ENCODE measurements around the gene BTBD1.

The BTBD1 gene

DNA sequence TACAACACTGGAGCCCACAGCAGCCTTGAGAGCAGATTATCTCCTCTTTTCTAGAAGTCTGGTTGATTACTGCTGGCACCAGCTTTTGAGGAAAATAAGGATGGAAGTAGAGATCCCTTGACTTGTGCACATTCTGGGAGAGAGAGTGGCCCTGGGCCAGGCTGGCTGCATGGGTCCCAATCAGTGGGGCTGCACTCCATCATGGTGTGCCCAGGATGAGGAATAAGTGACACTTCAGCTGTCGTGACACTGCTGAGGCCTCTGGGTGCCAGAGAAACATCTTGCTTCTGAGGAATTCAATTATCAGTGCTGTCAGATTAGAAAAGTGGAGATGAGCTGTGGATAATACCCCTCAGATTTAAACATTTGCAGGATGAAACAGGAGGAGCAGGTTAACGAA is 72.0 kb downstream of the BTBD1 start:
- Histone ChIP-seq H3K4me3 (replicated peaks; ENCODE audit: insufficient read depth, low read length) (no peak overlapping the region), H3K27ac (replicated peaks) (no peak overlapping the region), H3K27me3 (ENCODE audit: insufficient read depth, poor library complexity, severe bottlenecking) (no peaks in the 10 kb centered on the region)
- no peak for DNase-seq (ENCODE audit: low read depth in 1 of 2, low spot score in 1 of 2)
- TF ChIP-seq GABPA (IDR thresholded peaks at IDR 0.05; ENCODE audit: low read depth), result no peak
- TF ChIP-seq POLR2AphosphoS5 (IDR thresholded peaks at IDR 0.05; ENCODE audit: low read depth), result no peak
- TF ChIP-seq, protein P1, sequence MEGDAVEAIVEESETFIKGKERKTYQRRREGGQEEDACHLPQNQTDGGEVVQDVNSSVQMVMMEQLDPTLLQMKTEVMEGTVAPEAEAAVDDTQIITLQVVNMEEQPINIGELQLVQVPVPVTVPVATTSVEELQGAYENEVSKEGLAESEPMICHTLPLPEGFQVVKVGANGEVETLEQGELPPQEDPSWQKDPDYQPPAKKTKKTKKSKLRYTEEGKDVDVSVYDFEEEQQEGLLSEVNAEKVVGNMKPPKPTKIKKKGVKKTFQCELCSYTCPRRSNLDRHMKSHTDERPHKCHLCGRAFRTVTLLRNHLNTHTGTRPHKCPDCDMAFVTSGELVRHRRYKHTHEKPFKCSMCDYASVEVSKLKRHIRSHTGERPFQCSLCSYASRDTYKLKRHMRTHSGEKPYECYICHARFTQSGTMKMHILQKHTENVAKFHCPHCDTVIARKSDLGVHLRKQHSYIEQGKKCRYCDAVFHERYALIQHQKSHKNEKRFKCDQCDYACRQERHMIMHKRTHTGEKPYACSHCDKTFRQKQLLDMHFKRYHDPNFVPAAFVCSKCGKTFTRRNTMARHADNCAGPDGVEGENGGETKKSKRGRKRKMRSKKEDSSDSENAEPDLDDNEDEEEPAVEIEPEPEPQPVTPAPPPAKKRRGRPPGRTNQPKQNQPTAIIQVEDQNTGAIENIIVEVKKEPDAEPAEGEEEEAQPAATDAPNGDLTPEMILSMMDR (IDR thresholded peaks at IDR 0.05; ENCODE audit: insufficient read depth, low read length), result no peak
- TF ChIP-seq, protein P2, sequence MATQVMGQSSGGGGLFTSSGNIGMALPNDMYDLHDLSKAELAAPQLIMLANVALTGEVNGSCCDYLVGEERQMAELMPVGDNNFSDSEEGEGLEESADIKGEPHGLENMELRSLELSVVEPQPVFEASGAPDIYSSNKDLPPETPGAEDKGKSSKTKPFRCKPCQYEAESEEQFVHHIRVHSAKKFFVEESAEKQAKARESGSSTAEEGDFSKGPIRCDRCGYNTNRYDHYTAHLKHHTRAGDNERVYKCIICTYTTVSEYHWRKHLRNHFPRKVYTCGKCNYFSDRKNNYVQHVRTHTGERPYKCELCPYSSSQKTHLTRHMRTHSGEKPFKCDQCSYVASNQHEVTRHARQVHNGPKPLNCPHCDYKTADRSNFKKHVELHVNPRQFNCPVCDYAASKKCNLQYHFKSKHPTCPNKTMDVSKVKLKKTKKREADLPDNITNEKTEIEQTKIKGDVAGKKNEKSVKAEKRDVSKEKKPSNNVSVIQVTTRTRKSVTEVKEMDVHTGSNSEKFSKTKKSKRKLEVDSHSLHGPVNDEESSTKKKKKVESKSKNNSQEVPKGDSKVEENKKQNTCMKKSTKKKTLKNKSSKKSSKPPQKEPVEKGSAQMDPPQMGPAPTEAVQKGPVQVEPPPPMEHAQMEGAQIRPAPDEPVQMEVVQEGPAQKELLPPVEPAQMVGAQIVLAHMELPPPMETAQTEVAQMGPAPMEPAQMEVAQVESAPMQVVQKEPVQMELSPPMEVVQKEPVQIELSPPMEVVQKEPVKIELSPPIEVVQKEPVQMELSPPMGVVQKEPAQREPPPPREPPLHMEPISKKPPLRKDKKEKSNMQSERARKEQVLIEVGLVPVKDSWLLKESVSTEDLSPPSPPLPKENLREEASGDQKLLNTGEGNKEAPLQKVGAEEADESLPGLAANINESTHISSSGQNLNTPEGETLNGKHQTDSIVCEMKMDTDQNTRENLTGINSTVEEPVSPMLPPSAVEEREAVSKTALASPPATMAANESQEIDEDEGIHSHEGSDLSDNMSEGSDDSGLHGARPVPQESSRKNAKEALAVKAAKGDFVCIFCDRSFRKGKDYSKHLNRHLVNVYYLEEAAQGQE (IDR thresholded peaks at IDR 0.05; ENCODE audit: insufficient replicate concordance, low read depth), result no peak
- TF ChIP-seq SPI1 (IDR thresholded peaks at IDR 0.05; ENCODE audit: borderline replicate concordance, low read depth), result no peak

DNA sequence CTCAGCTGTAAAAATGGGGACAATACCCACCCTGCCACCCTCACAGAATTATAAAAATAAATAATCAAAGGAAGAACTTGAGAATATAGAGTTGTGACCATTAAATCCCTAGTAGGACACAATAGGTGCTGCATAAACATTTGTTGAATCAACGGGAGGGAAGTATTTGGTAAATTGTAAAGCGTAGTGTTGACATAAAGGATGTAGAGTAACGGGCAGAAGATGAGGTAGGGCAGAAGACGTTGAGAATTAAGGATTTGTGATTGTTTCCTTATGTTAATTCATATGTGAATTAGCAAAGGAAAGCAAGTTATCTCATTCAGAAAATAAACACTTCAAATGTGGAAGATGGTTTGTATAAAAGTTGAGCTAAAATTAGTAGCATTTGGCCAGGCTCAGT is 73.9 kb downstream of the BTBD1 start:
- Histone ChIP-seq H3K27me3 (ENCODE audit: insufficient read depth, poor library complexity, severe bottlenecking) (no peaks in the 10 kb centered on the region), H3K27ac (replicated peaks) (no peak overlapping the region), H3K4me3 (replicated peaks; ENCODE audit: insufficient read depth, low read length) (no peak overlapping the region)
- TF ChIP-seq SPI1 (IDR thresholded peaks at IDR 0.05; ENCODE audit: borderline replicate concordance, low read depth) (no peak), POLR2AphosphoS5 (IDR thresholded peaks at IDR 0.05; ENCODE audit: low read depth) (no peak), GABPA (IDR thresholded peaks at IDR 0.05; ENCODE audit: low read depth) (no peak)
- TF ChIP-seq, protein P2 (IDR thresholded peaks at IDR 0.05; ENCODE audit: insufficient replicate concordance, low read depth), result no peak
- TF ChIP-seq, protein P1 (IDR thresholded peaks at IDR 0.05; ENCODE audit: insufficient read depth, low read length), result no peak
- DNase-seq (ENCODE audit: low read depth in 1 of 2, low spot score in 1 of 2), result no peak

DNA sequence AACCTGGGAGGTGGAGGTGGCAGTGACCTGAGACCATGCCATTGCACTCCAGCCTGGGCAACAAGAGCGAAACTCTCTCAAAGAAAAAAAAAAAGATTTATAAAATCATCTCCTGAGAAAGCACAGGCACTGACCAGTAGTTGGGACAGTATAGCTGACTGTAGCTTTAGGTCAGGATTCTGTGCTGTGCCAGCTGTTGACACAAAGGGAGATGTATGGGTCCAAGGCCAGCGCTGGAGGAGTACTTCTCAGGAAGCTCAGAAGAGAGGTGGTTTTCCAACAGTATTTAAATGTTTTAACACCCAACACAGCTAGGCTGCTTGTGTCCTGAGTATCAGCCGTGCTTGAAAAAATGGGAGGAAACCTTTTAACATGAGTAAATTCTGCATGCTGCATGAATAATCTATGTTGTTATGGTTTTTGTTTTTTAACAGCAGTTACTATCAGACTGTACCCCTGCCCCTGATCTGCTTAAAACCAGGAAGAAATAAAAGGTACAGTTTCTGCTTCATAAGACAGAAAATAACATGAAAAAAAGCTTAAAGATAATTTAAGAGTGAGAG is 74.5 kb downstream of the BTBD1 start:
- no peak overlapping the region for H3K4me3 ChIP-seq (replicated peaks; ENCODE audit: insufficient read depth, low read length)
- H3K27ac ChIP-seq (replicated peaks), result no peak overlapping the region
- TF ChIP-seq, protein P1 (IDR thresholded peaks at IDR 0.05; ENCODE audit: insufficient read depth, low read length), result no peak
- TF ChIP-seq POLR2AphosphoS5 (IDR thresholded peaks at IDR 0.05; ENCODE audit: low read depth) (no peak), SPI1 (IDR thresholded peaks at IDR 0.05; ENCODE audit: borderline replicate concordance, low read depth) (no peak), GABPA (IDR thresholded peaks at IDR 0.05; ENCODE audit: low read depth) (no peak)
- TF ChIP-seq, protein P2 (IDR thresholded peaks at IDR 0.05; ENCODE audit: insufficient replicate concordance, low read depth), result no peak
- no peak for DNase-seq (ENCODE audit: low read depth in 1 of 2, low spot score in 1 of 2)
- H3K27me3 ChIP-seq (ENCODE audit: insufficient read depth, poor library complexity, severe bottlenecking), result no peaks in the 10 kb centered on the region

Data from HL-60 (cell line).